ENCODE data around the gene MTHFSD. TPM values are rescaled to one million over a fixed set of nuclear protein-coding genes. Genes with fewer than 3 reads are reported as not detected.

MTHFSD gene
- total RNA-seq, 4 donors from 2014 or later: 9.0 to 23.2 (median 16.1) TPM

GRCh38 chr16:86507173-86508027 is 47.6 kb downstream of the MTHFSD start:
- no peak for TF ChIP-seq CTCF (IDR thresholded peaks at IDR 0.05; ENCODE audit: low read depth)

GRCh38 chr16:86505899-86506864 is 48.9 kb downstream of the MTHFSD start:
- no peak for TF ChIP-seq CTCF (IDR thresholded peaks at IDR 0.05; ENCODE audit: low read depth)

- TF ChIP-seq CTCF (IDR thresholded peaks at IDR 0.05; ENCODE audit: low read depth): no peak
Measured at GRCh38 chr16:86505185-86505898, 49.7 kb downstream of the MTHFSD start.

DNA sequence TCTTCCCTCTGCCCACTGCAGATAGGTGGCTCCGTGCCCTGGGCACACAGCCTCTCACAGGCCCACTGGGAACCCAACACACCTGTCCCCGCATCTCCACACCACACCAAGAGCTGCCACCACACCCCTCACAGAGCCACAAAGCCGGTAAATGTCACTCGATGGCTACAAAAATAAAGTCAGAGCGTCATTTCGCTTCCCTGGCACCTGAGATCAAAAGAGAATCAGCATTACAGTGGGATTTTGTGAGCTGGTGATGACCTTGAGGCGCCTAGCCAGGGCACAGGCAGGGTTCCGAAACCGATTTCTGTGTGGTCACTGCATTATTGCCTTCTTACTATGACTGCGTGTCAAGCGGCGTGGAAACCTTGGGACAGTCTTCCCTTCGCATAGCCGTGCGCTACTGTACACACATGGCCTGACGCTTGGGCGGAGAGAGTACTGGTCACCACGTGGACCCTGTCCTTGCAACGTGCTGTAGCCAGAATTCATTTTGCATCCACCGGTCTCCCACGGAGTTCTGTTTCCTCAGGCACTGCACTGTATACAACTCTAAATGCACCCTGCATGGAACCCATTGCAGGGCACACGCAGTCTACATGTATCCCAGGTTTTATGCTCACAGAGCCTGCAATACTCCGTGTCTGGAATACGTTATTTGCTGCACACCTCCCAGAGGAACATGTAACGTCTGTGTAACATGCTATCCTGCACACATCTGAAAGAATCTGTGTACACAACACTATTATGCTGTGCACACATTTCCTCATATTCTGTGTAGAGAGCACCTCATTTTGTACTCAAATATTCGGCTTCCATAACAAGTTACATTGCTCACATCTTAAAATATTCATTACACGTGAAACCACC is 50.5 kb downstream of the MTHFSD start:
- no peak for TF ChIP-seq CTCF (IDR thresholded peaks at IDR 0.05; ENCODE audit: low read depth)

GRCh38 chr16:86503830-86504229 is 51.2 kb downstream of the MTHFSD start:
- TF ChIP-seq CTCF (IDR thresholded peaks at IDR 0.05; ENCODE audit: low read depth): no peak

GRCh38 chr16:86502856-86503748 is 51.9 kb downstream of the MTHFSD start:
- TF ChIP-seq CTCF (IDR thresholded peaks at IDR 0.05; ENCODE audit: low read depth): no peak

All from subcutaneous adipose tissue (tissue), 4 donors.